Vagina (tissue), 2 donors: ENCODE results near the gene PLA2G2A. TPM values are rescaled to one million over a fixed set of nuclear protein-coding genes. Genes with fewer than 3 reads are reported as not detected.

Experiments used
- DNase-seq, 2 donors: peaks; one replicate each; pipeline ENCODE4 v3.0.0-alpha.2; 2017; ENCODE audit errors: extremely low spot score in 2 of 2
- H3K27ac ChIP-seq: fragments of 200-600 bp; sonication (generic); one replicate; pipeline ENCODE4 v1.5.1; 2019
- H3K27me3 ChIP-seq: fragments of 200-600 bp; sonication (generic); one replicate; pipeline ENCODE4 v1.5.1; 2019
- H3K36me3 ChIP-seq, 2 donors: fragments of 200-600 bp; sonication (generic); one replicate each; pipeline ENCODE4 v1.5.1; 2017 to 2019
- H3K4me1 ChIP-seq: fragments of 200-600 bp; sonication (generic); one replicate; pipeline ENCODE4 v1.5.1; 2019
- H3K4me3 ChIP-seq, 2 donors: fragments of 200-600 bp; sonication (generic); 1 replicate in 1 of 2; 2 replicates in 1 of 2; pipeline ENCODE4 v1.5.1; 2016 to 2019
- H3K9me3 ChIP-seq: fragments of 200-600 bp; sonication (generic); one replicate; pipeline ENCODE4 v1.5.1; 2019
- POLR2A ChIP-seq, 2 donors: fragments of 450-650 bp; IDR thresholded peaks; one replicate each; pipeline ENCODE4 v1.6.1; 2017; ENCODE audit warnings: antibody characterized with exemption in 2 of 2, mild to moderate bottlenecking in 2 of 2, moderate library complexity in 2 of 2
- POLR2AphosphoS5 ChIP-seq, 2 donors: sonication (generic); formaldehyde crosslinking; IDR thresholded peaks; one replicate each; pipeline ENCODE4 v1.9.0; 2017; ENCODE audit warnings: antibody characterized with exemption in 2 of 2, mild to moderate bottlenecking in 2 of 2, low read depth in 1 of 2; ENCODE audit not compliant: insufficient read depth in 1 of 2
- intact Hi-C: fragments of 100-400 bp; cut with DNase I; formaldehyde crosslinking; loops from one replicate; pipeline ENCODE4 v1.15.1; 2023
- total RNA-seq: library from RNA; depleted of rRNA; stranded (reverse); fragments of >200 nt; gene quantifications from one replicate; pipeline ENCODE4 v1.2.3, GENCODE V29; 2016
- TF ChIP-seq, protein P1 (sequence below), 3 experiments: fragments of 450-650 bp in 2 of 3; fragments of 200-600 bp in 1 of 3; sonication (generic) in 1 of 3; IDR thresholded peaks; one replicate each; pipeline ENCODE4 v1.5.1; 2017 to 2019; ENCODE audit warnings: antibody characterized with exemption in 3 of 3, mild to moderate bottlenecking in 2 of 3, moderate library complexity in 2 of 3

Gene PLA2G2A
- total RNA-seq, 1 donor from 2014 or later, result 515 TPM

DNA sequence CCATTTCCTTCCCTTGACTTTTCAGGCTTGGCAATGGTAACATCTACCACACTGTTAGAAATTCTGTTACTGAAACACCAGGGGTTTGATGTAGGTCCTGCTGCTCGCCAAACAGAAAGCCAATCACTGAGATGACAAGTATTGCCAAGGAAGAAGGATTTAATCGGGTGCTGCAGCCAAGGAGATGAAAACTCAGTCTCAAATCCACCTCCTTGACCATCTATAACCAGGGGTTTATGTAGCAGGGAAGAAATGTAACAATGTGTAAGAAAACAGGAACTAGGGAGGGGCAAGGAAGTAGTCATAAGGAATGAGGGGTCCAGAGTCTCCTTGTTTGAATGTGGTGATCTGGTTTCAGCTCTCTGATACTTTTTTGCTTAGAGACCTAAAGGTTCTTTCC is 25.4 kb downstream of the PLA2G2A start:
- H3K36me3 ChIP-seq, result no peaks in the 10 kb centered on the region
- no peak overlapping the region for H3K27ac ChIP-seq
- H3K27me3 ChIP-seq, result no peaks in the 10 kb centered on the region
- no peaks in the 10 kb centered on the region for H3K9me3 ChIP-seq
- DNase-seq, result no peak
- intact Hi-C loops, result no loop called here
- TF ChIP-seq POLR2AphosphoS5 (IDR thresholded peaks at IDR 0.05; ENCODE audit: insufficient read depth in 1 of 2, low read depth in 1 of 2) (no peak), POLR2A (IDR thresholded peaks at IDR 0.05) (no peak)
- TF ChIP-seq, protein P1, sequence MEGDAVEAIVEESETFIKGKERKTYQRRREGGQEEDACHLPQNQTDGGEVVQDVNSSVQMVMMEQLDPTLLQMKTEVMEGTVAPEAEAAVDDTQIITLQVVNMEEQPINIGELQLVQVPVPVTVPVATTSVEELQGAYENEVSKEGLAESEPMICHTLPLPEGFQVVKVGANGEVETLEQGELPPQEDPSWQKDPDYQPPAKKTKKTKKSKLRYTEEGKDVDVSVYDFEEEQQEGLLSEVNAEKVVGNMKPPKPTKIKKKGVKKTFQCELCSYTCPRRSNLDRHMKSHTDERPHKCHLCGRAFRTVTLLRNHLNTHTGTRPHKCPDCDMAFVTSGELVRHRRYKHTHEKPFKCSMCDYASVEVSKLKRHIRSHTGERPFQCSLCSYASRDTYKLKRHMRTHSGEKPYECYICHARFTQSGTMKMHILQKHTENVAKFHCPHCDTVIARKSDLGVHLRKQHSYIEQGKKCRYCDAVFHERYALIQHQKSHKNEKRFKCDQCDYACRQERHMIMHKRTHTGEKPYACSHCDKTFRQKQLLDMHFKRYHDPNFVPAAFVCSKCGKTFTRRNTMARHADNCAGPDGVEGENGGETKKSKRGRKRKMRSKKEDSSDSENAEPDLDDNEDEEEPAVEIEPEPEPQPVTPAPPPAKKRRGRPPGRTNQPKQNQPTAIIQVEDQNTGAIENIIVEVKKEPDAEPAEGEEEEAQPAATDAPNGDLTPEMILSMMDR (IDR thresholded peaks at IDR 0.05), result no peak
- H3K4me1 ChIP-seq, result no peaks in the 10 kb centered on the region
- H3K4me3 ChIP-seq, result no peak overlapping the region

DNA sequence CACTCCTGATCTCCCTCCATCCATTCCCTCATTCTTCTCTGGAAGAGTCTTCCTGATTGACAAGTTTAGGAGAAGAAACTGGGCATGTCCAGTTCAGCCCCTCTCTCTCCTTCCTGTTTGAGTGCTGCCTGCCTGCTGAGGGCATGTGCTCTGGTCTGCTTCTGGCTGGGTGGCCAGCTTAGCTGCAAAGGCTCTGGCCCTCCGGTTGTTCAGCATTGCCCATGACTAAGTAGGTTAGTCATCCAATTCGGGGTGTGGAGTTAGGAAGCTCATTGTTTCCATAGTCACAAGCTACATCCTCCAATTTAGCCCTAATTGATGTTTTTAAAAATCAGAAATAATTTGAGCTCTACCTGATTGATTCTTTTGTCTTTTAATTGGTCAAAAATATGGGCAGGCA is 30.4 kb downstream of the PLA2G2A start:
- H3K27me3 ChIP-seq, result no peaks in the 10 kb centered on the region
- no peaks in the 10 kb centered on the region for H3K9me3 ChIP-seq
- H3K4me1 ChIP-seq, result no peaks in the 10 kb centered on the region
- H3K36me3 ChIP-seq, result no peaks in the 10 kb centered on the region
- intact Hi-C loops, result no loop called here
- no peak overlapping the region for H3K4me3 ChIP-seq
- no peak overlapping the region for H3K27ac ChIP-seq
- TF ChIP-seq POLR2A (IDR thresholded peaks at IDR 0.05), result no peak
- TF ChIP-seq POLR2AphosphoS5 (IDR thresholded peaks at IDR 0.05; ENCODE audit: insufficient read depth in 1 of 2, low read depth in 1 of 2), result no peak
- TF ChIP-seq, protein P1 (IDR thresholded peaks at IDR 0.05), result no peak
- no peak for DNase-seq

DNA sequence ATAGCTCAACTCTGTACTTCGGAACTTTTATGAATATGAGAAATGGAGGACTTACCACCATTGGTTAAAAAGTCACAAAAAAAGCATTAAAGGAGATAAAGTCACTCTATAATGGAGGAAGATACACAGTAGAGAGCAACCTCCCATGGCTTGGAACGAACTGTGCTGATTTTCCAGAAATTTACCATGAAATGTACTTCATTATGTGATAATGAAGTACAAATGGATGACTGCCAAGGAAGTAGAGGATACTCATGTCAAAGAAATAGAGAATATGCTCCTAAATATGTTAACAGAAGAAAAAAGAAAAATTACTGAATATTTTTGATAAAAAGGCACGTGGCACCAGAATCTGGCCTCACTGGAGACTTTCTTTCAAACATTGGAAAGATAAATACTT is 32.4 kb downstream of the PLA2G2A start:
- DNase-seq, result no peak
- Histone ChIP-seq H3K27ac (no peak overlapping the region), H3K4me1 (no peaks in the 10 kb centered on the region), H3K27me3 (no peaks in the 10 kb centered on the region), H3K4me3 (no peak overlapping the region), H3K36me3 (no peaks in the 10 kb centered on the region), H3K9me3 (no peaks in the 10 kb centered on the region)
- intact Hi-C loops, result no loop called here
- TF ChIP-seq POLR2AphosphoS5 (IDR thresholded peaks at IDR 0.05; ENCODE audit: insufficient read depth in 1 of 2, low read depth in 1 of 2) (no peak), POLR2A (IDR thresholded peaks at IDR 0.05) (no peak)
- TF ChIP-seq, protein P1 (IDR thresholded peaks at IDR 0.05), result no peak

DNA sequence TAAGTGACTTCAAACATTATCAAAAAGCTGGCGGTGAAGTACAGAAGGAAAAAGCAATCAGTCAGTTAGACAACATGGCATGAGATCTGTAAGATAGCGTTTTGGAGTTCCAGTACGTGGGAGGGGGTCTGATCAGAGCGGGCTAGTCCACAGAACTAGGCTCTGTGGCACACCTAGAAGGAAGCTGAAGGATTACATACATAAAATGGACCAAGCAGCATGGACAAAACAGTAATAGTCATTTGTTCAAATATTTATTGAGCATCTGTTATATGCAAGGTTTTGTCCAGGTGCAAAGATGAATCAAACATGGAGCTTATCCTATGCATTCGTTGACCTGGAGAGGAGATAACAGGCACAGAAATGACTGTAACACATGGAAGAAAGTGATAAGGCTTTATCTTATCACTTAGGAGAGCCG is 33.1 kb downstream of the PLA2G2A start:
- DNase-seq, result no peak

DNA sequence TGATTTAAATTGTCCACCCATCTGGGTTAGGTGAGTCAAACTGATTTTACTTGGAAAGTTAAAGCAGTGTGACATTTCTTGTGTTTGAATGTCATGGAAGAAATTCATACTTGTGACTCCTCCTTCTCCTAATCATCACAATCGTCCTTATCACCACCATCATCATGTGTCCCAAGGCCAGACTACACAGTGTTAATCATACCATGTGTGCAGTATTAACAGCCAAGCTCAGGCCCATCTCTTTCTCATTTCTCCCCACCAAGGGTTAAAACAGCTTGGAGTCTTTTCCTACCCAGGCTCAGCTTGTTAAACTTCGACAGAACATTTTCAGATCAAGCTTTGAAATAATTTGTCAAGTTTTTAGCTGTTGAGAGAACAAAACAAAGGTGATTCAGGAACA is 33.5 kb downstream of the PLA2G2A start:
- TF ChIP-seq, protein P1 (IDR thresholded peaks at IDR 0.05), result no peak
- TF ChIP-seq POLR2AphosphoS5 (IDR thresholded peaks at IDR 0.05; ENCODE audit: insufficient read depth in 1 of 2, low read depth in 1 of 2), result no peak
- H3K27me3 ChIP-seq, result no peaks in the 10 kb centered on the region

More for the DNA sequence above, 33.1 kb downstream of the PLA2G2A start:
- Histone ChIP-seq H3K27me3 (no peaks in the 10 kb centered on the region), H3K4me3 (no peak overlapping the region), H3K9me3 (no peaks in the 10 kb centered on the region), H3K36me3 (no peaks in the 10 kb centered on the region), H3K27ac (no peak overlapping the region), H3K4me1 (no peaks in the 10 kb centered on the region)
- TF ChIP-seq POLR2A (IDR thresholded peaks at IDR 0.05), result no peak
- TF ChIP-seq POLR2AphosphoS5 (IDR thresholded peaks at IDR 0.05; ENCODE audit: insufficient read depth in 1 of 2, low read depth in 1 of 2), result no peak
- TF ChIP-seq, protein P1 (IDR thresholded peaks at IDR 0.05), result no peak
- intact Hi-C loops, result no loop called here

More for the DNA sequence above, 33.5 kb downstream of the PLA2G2A start:
- no peak for DNase-seq
- Histone ChIP-seq H3K4me3 (no peak overlapping the region), H3K4me1 (no peaks in the 10 kb centered on the region), H3K36me3 (no peaks in the 10 kb centered on the region), H3K9me3 (no peaks in the 10 kb centered on the region), H3K27ac (no peak overlapping the region)
- intact Hi-C loops, result no loop called here
